ENCODE data around the gene C1S. TPM values are rescaled to one million over a fixed set of nuclear protein-coding genes. Genes with fewer than 3 reads are reported as not detected.

The C1S gene
- total RNA-seq, 6 experiments from 2014 or later = 21.9 to 30.8 (median 30.2) TPM

GRCh38 chr12:7065073-7065623 is 4.6 kb downstream of the C1S start:
- TF ChIP-seq CTCF (IDR thresholded peaks at IDR 0.05) = no peak
- H3K4me3 Mint-ChIP-seq = no peak overlapping the region

GRCh38 chr12:7066596-7066995 is 6.1 kb downstream of the C1S start:
- Mint-ChIP-seq H3K9me3 (no peaks in the 10 kb centered on the region), H3K4me1 (ENCODE audit: low read depth) (peaks cover 11% of the 10 kb centered on the region), H3K36me3 (ENCODE audit: low read depth) (peaks cover 7% of the 10 kb centered on the region; the same call in 1 of the 2 replicates), H3K27ac (no peak overlapping the region), H3K27me3 (ENCODE audit: insufficient read depth) (peaks cover 4% of the 10 kb centered on the region), H3K4me3 (no peak overlapping the region)
- no peak for TF ChIP-seq CTCF (IDR thresholded peaks at IDR 0.05)
- no peak for DNase-seq

More at GRCh38 chr12:7065073-7065623, 4.6 kb downstream of the C1S start:
- peaks cover 7% of the 10 kb centered on the region; the same call in 1 of the 2 replicates for H3K36me3 Mint-ChIP-seq (ENCODE audit: low read depth)
- H3K27ac Mint-ChIP-seq = no peak overlapping the region
- peaks cover 24% of the 10 kb centered on the region for H3K4me1 Mint-ChIP-seq (ENCODE audit: low read depth)
- DNase-seq = no peak
- H3K9me3 Mint-ChIP-seq = no peaks in the 10 kb centered on the region
- H3K27me3 Mint-ChIP-seq (ENCODE audit: insufficient read depth) = peaks cover 4% of the 10 kb centered on the region

GRCh38 chr12:7067096-7067495 is 6.6 kb downstream of the C1S start:
- H3K36me3 Mint-ChIP-seq (ENCODE audit: low read depth) = peaks cover 7% of the 10 kb centered on the region; the same call in 1 of the 2 replicates
- H3K4me1 Mint-ChIP-seq (ENCODE audit: low read depth) = peaks cover 11% of the 10 kb centered on the region
- no peak overlapping the region for H3K27ac Mint-ChIP-seq
- no peaks in the 10 kb centered on the region for H3K9me3 Mint-ChIP-seq
- H3K27me3 Mint-ChIP-seq (ENCODE audit: insufficient read depth) = peaks cover 5% of the 10 kb centered on the region
- TF ChIP-seq CTCF (IDR thresholded peaks at IDR 0.05) = no peak
- H3K4me3 Mint-ChIP-seq = no peak overlapping the region
- DNase-seq = no peak

- TF ChIP-seq CTCF (IDR thresholded peaks at IDR 0.05) = no peak
Measured at GRCh38 chr12:7068240-7068993, 7.9 kb downstream of the C1S start.

GRCh38 chr12:7068994-7069346 is 8.5 kb downstream of the C1S start:
- no peaks in the 10 kb centered on the region for H3K9me3 Mint-ChIP-seq
- DNase-seq = no peak
- peaks cover 7% of the 10 kb centered on the region; the same call in 1 of the 2 replicates for H3K36me3 Mint-ChIP-seq (ENCODE audit: low read depth)
- H3K4me1 Mint-ChIP-seq (ENCODE audit: low read depth) = peaks cover 11% of the 10 kb centered on the region
- peaks cover 6% of the 10 kb centered on the region for H3K27me3 Mint-ChIP-seq (ENCODE audit: insufficient read depth)
- H3K27ac Mint-ChIP-seq = no peak overlapping the region
- TF ChIP-seq CTCF (IDR thresholded peaks at IDR 0.05) = no peak
- no peak overlapping the region for H3K4me3 Mint-ChIP-seq

More at GRCh38 chr12:7068240-7068993, 7.9 kb downstream of the C1S start:
- Mint-ChIP-seq H3K27ac (no peak overlapping the region), H3K4me3 (no peak overlapping the region), H3K36me3 (ENCODE audit: low read depth) (peaks cover 7% of the 10 kb centered on the region; the same call in 1 of the 2 replicates), H3K9me3 (no peaks in the 10 kb centered on the region), H3K27me3 (ENCODE audit: insufficient read depth) (peaks cover 6% of the 10 kb centered on the region), H3K4me1 (ENCODE audit: low read depth) (peaks cover 11% of the 10 kb centered on the region)
- no peak for DNase-seq

Measured in HFFc6 (cell line).